K562 (cell line): ENCODE measurements around the gene BMS1. TPM values are rescaled to one million over a fixed set of nuclear protein-coding genes. Genes with fewer than 3 reads are reported as not detected.

Source experiments
- ARID1B ChIP-seq: fragments of 450-650 bp; IDR thresholded peaks from 2 replicates; pipeline ENCODE4 v1.6.1; 2016; ENCODE audit warnings: antibody characterized with exemption, mild to moderate bottlenecking, inconsistent platforms
- CCAR2 ChIP-seq: fragments of 200-400 bp; formaldehyde crosslinking; IDR thresholded peaks from 2 replicates; pipeline ENCODE4 v1.6.1; 2017; ENCODE audit warnings: mild to moderate bottlenecking, low read depth, low read length
- ELF2 ChIP-seq: fragments of 250-450 bp; sonication (Bioruptor Pico); IDR thresholded peaks from 2 replicates; pipeline ENCODE4 v1.5.0; 2021; ENCODE audit warnings: mild to moderate bottlenecking
- HDAC6 ChIP-seq: IDR thresholded peaks from 2 replicates; pipeline ENCODE4 v1.6.1; 2012; ENCODE audit warnings: low read depth, mild to moderate bottlenecking, control low read depth, inconsistent platforms, low read length, moderate library complexity
- KDM5B ChIP-seq: fragments of 200-600 bp; sonication (generic); IDR thresholded peaks from 2 replicates; pipeline ENCODE4 v1.6.1; 2012; ENCODE audit warnings: low read depth, mild to moderate bottlenecking, moderate library complexity, low read length, control low read depth, inconsistent platforms; ENCODE audit not compliant: insufficient replicate concordance
- NEUROD1 ChIP-seq: fragments of 150-350 bp; IDR thresholded peaks from 2 replicates; pipeline ENCODE4 v1.6.1; 2014; ENCODE audit warnings: borderline replicate concordance, low read length, low read depth; ENCODE audit not compliant: partially characterized antibody
- NR2C2 ChIP-seq, 2 experiments: fragments of 200-800 bp in 1 of 2; sonication (Bioruptor generic) in 1 of 2; sonication (generic) in 1 of 2; formaldehyde crosslinking in 1 of 2; IDR thresholded peaks; 2 replicates each; pipeline versions ENCODE4 v1.6.1 to v1.8.0; 2016 to 2022; ENCODE audit warnings: mild to moderate bottlenecking in 1 of 2, missing compliant biosample characterization in 1 of 2, missing genetic modification characterization in 1 of 2, missing genetic modification reagents in 1 of 2
- PHF20 ChIP-seq: fragments of 450-650 bp; IDR thresholded peaks from 2 replicates; pipeline ENCODE4 v1.6.1; 2018; ENCODE audit not compliant: partially characterized antibody
- PTRF ChIP-seq: fragments of 450-650 bp; IDR thresholded peaks from 2 replicates; pipeline ENCODE4 v1.6.1; 2016; ENCODE audit warnings: mild to moderate bottlenecking, missing genetic modification characterization, missing compliant biosample characterization
- RBFOX2 ChIP-seq: fragments of 200-400 bp; formaldehyde crosslinking; IDR thresholded peaks from 2 replicates; pipeline ENCODE4 v1.6.1; 2017; ENCODE audit warnings: low read depth, mild to moderate bottlenecking, low read length, moderate library complexity
- RCOR1 ChIP-seq, 2 experiments: IDR thresholded peaks; 2 replicates each; pipeline ENCODE4 v1.6.1; 2012; ENCODE audit warnings: low read depth in 2 of 2, low read length in 2 of 2, borderline replicate concordance in 1 of 2, improper control_type of control experiment in 1 of 2
- SIN3B ChIP-seq: fragments of 450-650 bp; IDR thresholded peaks from 2 replicates; pipeline ENCODE4 v1.6.1; 2017; ENCODE audit warnings: low read depth, mild to moderate bottlenecking, moderate library complexity
- SIX5 ChIP-seq, 2 experiments: IDR thresholded peaks; 2 replicates each; pipeline ENCODE4 v1.6.1; 2011; ENCODE audit warnings: low read length in 2 of 2, borderline replicate concordance in 1 of 2, low read depth in 1 of 2, mild to moderate bottlenecking in 1 of 2, moderate library complexity in 1 of 2; ENCODE audit not compliant: insufficient read depth in 1 of 2
- SREBF2 ChIP-seq: sonication (generic); formaldehyde crosslinking; IDR thresholded peaks from 2 replicates; pipeline ENCODE4 v1.4.0; 2020; ENCODE audit warnings: mild to moderate bottlenecking, missing genetic modification reagents
- STAT5A ChIP-seq: IDR thresholded peaks from 2 replicates; pipeline ENCODE4 v1.6.1; 2012; ENCODE audit warnings: low read length, inconsistent platforms, borderline replicate concordance
- TARDBP ChIP-seq: fragments of 450-650 bp; IDR thresholded peaks from 2 replicates; pipeline ENCODE4 v1.6.1; 2016
- UBTF ChIP-seq, 2 experiments: IDR thresholded peaks; 2 replicates each; pipeline ENCODE4 v1.6.1; 2012; ENCODE audit warnings: improper control_type of control experiment in 2 of 2, low read depth in 2 of 2, low read length in 2 of 2, borderline replicate concordance in 1 of 2
- ZBTB7A ChIP-seq: IDR thresholded peaks from 2 replicates; pipeline ENCODE4 v1.6.1; 2011; ENCODE audit warnings: low read depth, mild to moderate bottlenecking, low read length, moderate library complexity, borderline replicate concordance; ENCODE audit not compliant: control insufficient read depth
- ZKSCAN1 ChIP-seq: fragments of 150-350 bp; IDR thresholded peaks from 2 replicates; pipeline ENCODE4 v1.6.1; 2016; ENCODE audit warnings: low read depth, low read length
- ZNF263 ChIP-seq: sonication (generic); formaldehyde crosslinking; IDR thresholded peaks from 2 replicates; pipeline ENCODE4 v1.8.0; 2022; ENCODE audit warnings: mild to moderate bottlenecking, missing genetic modification reagents, borderline replicate concordance
- polyA plus RNA-seq, 8 experiments: library from polyadenylated mRNA; depleted of rRNA in 4 of 8; stranded (reverse) in 5 of 8; unstranded in 3 of 8; fragments of >200 nt; fragmentation: Nextera tagmentation in 2 of 8; fragmentation: Illumina TruSeq in 1 of 8; extraction: Ambion mirVana in 2 of 8; extraction: Trizol in 1 of 8; gene quantifications; 2 replicates each; pipeline versions ENCODE4 v1.2.1 to v1.2.3, GENCODE V29; 2011 to 2014; ENCODE audit warnings: inconsistent platforms in 1 of 8, missing spikeins in 1 of 8
- total RNA-seq, 7 experiments: library from RNA; depleted of rRNA in 6 of 7; stranded (reverse); fragments of >200 nt in 6 of 7; fragmentation: Illumina TruSeq in 2 of 7; extraction: Trizol in 2 of 7; gene quantifications; 2 replicates each; pipeline versions ENCODE4 v1.2.1 to v1.2.3, GENCODE V29; 2011 to 2021; ENCODE audit warnings: low replicate concordance in 1 of 7
- TF ChIP-seq, protein P1 (sequence below): fragments of 250-450 bp; sonication (Bioruptor Pico); IDR thresholded peaks from 2 replicates; pipeline ENCODE4 v1.4.0; 2020; ENCODE audit warnings: borderline replicate concordance
- TF ChIP-seq, protein P2 (sequence below), 2 experiments: fragments of 250-450 bp in 1 of 2; fragments of 450-650 bp in 1 of 2; sonication (Bioruptor Pico) in 1 of 2; IDR thresholded peaks; 2 replicates each; pipeline versions ENCODE4 v1.6.1 to v1.8.0; 2016 to 2021; ENCODE audit warnings: mild to moderate bottlenecking in 2 of 2, moderate library complexity in 2 of 2, missing compliant biosample characterization in 1 of 2, missing genetic modification characterization in 1 of 2

Gene BMS1
- total and polyA plus RNA-seq, 9 of the 15 experiments (the other 6 are each of a cell fraction or from before 2014, with no cell fraction given) = 11.1 to 46.9 (median 32.7) TPM

DNA sequence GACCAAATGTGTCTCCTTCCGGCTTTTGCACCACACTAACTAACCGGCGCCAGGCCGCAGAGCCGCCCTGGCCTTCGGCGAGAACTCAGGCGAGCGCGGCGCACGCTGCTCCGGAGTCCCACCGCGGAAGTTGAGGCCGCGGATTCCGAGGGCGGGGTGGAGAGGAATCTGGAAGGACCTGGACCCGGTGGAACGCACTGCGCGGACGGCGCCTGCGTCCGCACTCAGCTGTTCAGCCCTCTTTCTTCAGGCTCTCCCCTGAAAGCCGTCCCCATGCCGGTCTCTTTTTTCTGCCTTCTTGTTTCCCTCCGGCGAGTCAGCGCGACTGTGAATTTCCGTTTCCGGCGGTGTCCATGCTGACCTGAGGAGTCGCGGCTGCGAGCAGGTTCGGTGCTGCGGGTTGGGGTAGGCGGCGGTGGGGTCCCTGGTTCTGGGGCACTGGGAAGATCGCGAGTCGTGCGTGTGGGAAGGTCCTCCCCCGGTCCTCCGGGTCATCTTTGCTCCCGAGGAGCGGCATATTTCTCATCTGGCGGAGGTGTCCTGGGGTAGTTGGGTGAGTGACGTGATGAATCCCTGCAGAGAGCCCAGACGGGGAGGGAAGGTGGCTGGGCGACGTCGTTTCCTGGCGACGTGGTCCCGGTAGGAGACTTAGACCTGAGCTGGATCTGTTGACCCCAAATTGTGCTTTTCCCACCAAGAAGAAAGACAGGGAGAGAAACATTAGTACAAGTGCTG, at the start of gene BMS1 (continued):
- TF ChIP-seq RCOR1 (IDR thresholded peaks at IDR 0.05; ENCODE audit: borderline replicate concordance in 1 of 2, low read depth in 2 of 2, low read length in 2 of 2) (peak in 1 of 2 experiments; percentile 77; a peak in 2 of 4 replicates), NR2C2 (CRISPR knock-in tag; IDR thresholded peaks at IDR 0.05) (peak; percentile 81; the same call in 1 of the 2 replicates), NR2C2 (tag; IDR thresholded peaks at IDR 0.05) (peak; percentile 93), SIX5 (IDR thresholded peaks at IDR 0.05; ENCODE audit: borderline replicate concordance in 1 of 2, insufficient read depth in 1 of 2, low read depth in 1 of 2, low read length in 2 of 2) (peak; percentile 76), PHF20 (peak; percentile 98), PTRF (tag) (no peak), NEUROD1 (peak; percentile 90), SREBF2 (CRISPR knock-in tag) (0 out of 2 replicates have a peak, but pooled peaks have one; percentile 57), RBFOX2 (peak; percentile 98), STAT5A (peak; percentile 49; the same call in 1 of the 2 replicates), ARID1B (no peak; the same call in 1 of the 2 replicates), SIN3B (peak; percentile 96), ZKSCAN1 (peak; percentile 80), UBTF (IDR thresholded peaks at IDR 0.05; ENCODE audit: borderline replicate concordance in 1 of 2, low read depth in 2 of 2, low read length in 2 of 2) (peak; percentile 62 to 82; a peak in 2 of 4 replicates), ELF2 (CRISPR knock-in tag) (peak; percentile 95), ZNF263 (peak; percentile 70; the same call in 1 of the 2 replicates), CCAR2 (0 out of 2 replicates have a peak, but pooled peaks have one; percentile 79), ZBTB7A (0 out of 2 replicates have a peak, but pooled peaks have one; percentile 26), KDM5B (peak; percentile 92), HDAC6 (no peak), TARDBP (peak; percentile 87; the same call in 1 of the 2 replicates)
- TF ChIP-seq, protein P1, sequence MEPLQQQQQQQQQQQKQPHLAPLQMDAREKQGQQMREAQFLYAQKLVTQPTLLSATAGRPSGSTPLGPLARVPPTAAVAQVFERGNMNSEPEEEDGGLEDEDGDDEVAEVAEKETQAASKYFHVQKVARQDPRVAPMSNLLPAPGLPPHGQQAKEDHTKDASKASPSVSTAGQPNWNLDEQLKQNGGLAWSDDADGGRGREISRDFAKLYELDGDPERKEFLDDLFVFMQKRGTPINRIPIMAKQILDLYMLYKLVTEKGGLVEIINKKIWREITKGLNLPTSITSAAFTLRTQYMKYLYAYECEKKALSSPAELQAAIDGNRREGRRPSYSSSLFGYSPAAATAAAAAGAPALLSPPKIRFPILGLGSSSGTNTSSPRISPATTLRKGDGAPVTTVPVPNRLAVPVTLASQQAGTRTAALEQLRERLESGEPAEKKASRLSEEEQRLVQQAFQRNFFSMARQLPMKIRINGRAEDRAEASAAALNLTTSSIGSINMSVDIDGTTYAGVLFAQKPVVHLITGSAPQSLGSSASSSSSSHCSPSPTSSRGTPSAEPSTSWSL (CRISPR knock-in tag) = peak; percentile 6; the same call in 1 of the 2 replicates
- TF ChIP-seq, protein P2, sequence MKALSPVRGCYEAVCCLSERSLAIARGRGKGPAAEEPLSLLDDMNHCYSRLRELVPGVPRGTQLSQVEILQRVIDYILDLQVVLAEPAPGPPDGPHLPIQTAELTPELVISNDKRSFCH (CRISPR knock-in tag; IDR thresholded peaks at IDR 0.05) = no peak
- TF ChIP-seq, protein P2 (tag; IDR thresholded peaks at IDR 0.05) = peak; percentile 91
